Fibroblast of mammary gland (primary cell): ENCODE data around the gene SETX.

Experiments used
- DNase-seq: peaks from one replicate; pipeline ENCODE4 v3.0.0-alpha.2; 2010; ENCODE audit warnings: low read depth
- H3K4me3 ChIP-seq: 2 replicates; pipeline ENCODE4 v1.5.1; 2011; ENCODE audit warnings: low read depth, mild to moderate bottlenecking, low read length, moderate library complexity; ENCODE audit not compliant: control insufficient read depth
- CTCF ChIP-seq: conservative IDR thresholded peaks from 2 replicates; pipeline ENCODE4 v1.5.1; 2011; ENCODE audit warnings: low read depth, low read length, inconsistent platforms; ENCODE audit not compliant: control insufficient read depth, insufficient read depth

Gene SETX

GRCh38 chr9:132247942-132248341, 106.8 kb downstream of the SETX start:
- no peak for DNase-seq
- H3K4me3 ChIP-seq: no peak overlapping the region
- no peak for TF ChIP-seq CTCF

GRCh38 chr9:132245465-132245864, 109.3 kb downstream of the SETX start:
- H3K4me3 ChIP-seq: no peak overlapping the region
- DNase-seq: no peak
- no peak for TF ChIP-seq CTCF

GRCh38 chr9:132244582-132245455, 110.0 kb downstream of the SETX start:
- no peak for DNase-seq
- no peak for TF ChIP-seq CTCF

GRCh38 chr9:132243156-132244074, 111.4 kb downstream of the SETX start:
- TF ChIP-seq CTCF: no peak
- no peak overlapping the region for H3K4me3 ChIP-seq

More at GRCh38 chr9:132244582-132245455, 110.0 kb downstream of the SETX start:
- H3K4me3 ChIP-seq: no peak overlapping the region

DNA sequence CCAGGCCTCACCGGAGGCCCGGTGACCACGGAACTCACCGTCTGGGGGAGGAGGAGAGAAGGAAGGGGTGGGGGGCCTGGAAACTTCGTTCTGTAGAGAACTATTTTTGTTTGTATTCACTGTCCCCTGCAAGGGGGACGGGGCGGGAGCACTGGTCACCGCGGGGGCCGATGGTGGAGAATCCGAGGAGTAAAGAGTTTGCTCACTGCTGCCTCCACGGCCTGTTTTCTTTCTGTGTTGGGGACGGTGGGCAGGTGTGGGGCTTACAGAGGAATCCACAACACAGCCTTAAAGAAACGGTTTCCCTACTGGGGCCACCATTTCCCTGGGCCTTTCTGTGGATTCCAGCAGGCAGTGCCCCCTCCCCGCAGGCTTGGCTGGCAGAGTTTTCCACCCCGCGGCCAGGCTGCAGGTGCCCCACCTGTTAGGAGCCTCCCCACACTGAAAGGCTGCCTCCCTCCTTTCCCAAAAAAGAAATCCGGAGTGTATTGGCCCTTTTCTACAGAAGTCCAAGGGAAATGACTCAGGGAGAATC, 112.1 kb downstream of the SETX start:
- no peak for TF ChIP-seq CTCF
- peak overlapping the region; percentile 41 for H3K4me3 ChIP-seq
- DNase-seq: no peak

More at GRCh38 chr9:132243156-132244074, 111.4 kb downstream of the SETX start:
- DNase-seq: no peak

- H3K4me3 ChIP-seq: peak overlapping the region; percentile 41
- DNase-seq: no peak
- no peak for TF ChIP-seq CTCF
Measured at GRCh38 chr9:132241840-132242620, 112.8 kb downstream of the SETX start.
